H7 (cell line): Measurements from ENCODE around the gene EXOSC2. TPM values are rescaled to one million over a fixed set of nuclear protein-coding genes. Genes with fewer than 3 reads are reported as not detected.

Experiments used
- DNase-seq: peaks from one replicate; pipeline ENCODE4 v3.0.0; 2012
- H3K27me3 ChIP-seq: 2 replicates; pipeline ENCODE4 v1.6.0; 2011; ENCODE audit warnings: mild to moderate bottlenecking, low read length; ENCODE audit not compliant: control insufficient read depth, insufficient read depth
- H3K36me3 ChIP-seq: replicated peaks from 2 replicates; pipeline ENCODE4 v1.5.1; 2011; ENCODE audit warnings: low read length; ENCODE audit not compliant: control insufficient read depth, insufficient read depth
- H3K4me3 ChIP-seq: 2 replicates; pipeline ENCODE4 v1.5.1; 2011; ENCODE audit warnings: low read depth, mild to moderate bottlenecking, control low read depth, low read length, moderate library complexity; ENCODE audit not compliant: insufficient read depth
- total RNA-seq: library from RNA; depleted of rRNA; stranded (reverse); fragments of >200 nt; shearing (Covaris generic); gene quantifications from 2 replicates; pipeline ENCODE4 v1.2.3, GENCODE V29; 2014

Gene EXOSC2
- total RNA-seq, 1 experiment from 2014 or later: 61.9 TPM

DNA sequence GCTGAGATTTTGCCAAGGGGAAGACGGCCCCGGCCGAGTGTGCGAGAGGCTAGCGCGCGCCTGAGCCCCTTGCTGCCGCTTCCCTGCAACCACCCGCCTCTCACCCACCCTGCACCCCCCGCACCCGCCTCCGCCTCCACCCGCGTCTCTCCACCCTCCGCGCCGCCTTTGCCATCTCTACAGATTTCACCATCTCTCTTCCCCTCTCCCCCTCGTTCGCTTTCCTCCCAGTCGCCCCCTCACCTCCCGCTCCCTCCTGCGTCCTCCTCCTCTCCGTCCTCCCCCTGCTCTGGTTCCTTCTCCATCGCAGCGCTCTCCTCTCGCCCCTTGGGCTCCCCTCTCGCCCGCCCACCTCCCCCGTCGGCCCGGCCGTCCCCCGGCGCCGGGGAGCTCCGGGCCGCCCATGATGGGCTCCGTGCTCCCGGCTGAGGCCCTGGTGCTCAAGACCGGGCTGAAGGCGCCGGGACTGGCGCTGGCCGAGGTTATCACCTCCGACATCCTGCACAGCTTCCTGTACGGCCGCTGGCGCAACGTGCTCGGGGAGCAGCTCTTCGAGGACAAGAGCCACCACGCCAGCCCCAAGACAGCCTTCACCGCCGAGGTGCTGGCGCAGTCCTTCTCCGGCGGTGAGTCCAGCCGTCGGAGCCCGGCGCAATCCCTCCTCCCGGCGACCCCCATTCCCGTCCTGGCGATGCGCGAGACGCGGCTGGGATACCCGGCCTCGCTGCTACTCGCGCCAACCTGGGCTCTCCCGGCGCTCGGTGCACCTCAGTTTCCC lies 29.1 kb upstream of the EXOSC2 start, which contains the start of gene PRDM12:
Gene PRDM12 (plus strand): TSS at position 344 of the 778 bp plus-strand sequence. CDS start 60 bp downstream, at position 404.
- H3K36me3 ChIP-seq: no peaks in the 10 kb centered on the region
- peak; percentile 89 for DNase-seq
- peaks cover 94% of the 10 kb centered on the region for H3K27me3 ChIP-seq
- peak within 1 kb of the TSS; percentile 42 for H3K4me3 ChIP-seq

DNA sequence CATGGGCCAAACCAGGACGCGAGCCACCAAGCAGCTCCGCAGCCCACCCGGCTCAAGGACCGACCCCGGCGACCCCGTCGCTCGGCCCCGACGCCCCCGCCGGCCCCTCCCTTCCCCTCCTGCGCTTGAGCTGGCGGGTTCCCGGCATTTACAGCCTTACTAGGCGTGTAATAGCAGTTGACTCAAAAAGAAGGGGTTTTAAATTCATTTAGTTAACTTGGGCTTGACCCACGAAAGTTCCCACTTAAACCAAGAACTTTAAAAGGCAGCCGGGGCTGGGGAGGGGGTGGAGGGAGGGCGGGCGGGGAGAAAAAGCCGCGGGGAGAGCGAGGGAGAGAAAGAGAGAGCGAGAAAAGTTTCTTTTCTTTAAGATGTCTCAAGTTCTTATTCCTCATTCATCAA lies 28.6 kb upstream of the EXOSC2 start:
- H3K4me3 ChIP-seq: peak overlapping the region; percentile 42; the same call in 1 of the 2 replicates
- DNase-seq: no peak
- H3K27me3 ChIP-seq: peaks cover 88% of the 10 kb centered on the region
- H3K36me3 ChIP-seq: no peaks in the 10 kb centered on the region

DNA sequence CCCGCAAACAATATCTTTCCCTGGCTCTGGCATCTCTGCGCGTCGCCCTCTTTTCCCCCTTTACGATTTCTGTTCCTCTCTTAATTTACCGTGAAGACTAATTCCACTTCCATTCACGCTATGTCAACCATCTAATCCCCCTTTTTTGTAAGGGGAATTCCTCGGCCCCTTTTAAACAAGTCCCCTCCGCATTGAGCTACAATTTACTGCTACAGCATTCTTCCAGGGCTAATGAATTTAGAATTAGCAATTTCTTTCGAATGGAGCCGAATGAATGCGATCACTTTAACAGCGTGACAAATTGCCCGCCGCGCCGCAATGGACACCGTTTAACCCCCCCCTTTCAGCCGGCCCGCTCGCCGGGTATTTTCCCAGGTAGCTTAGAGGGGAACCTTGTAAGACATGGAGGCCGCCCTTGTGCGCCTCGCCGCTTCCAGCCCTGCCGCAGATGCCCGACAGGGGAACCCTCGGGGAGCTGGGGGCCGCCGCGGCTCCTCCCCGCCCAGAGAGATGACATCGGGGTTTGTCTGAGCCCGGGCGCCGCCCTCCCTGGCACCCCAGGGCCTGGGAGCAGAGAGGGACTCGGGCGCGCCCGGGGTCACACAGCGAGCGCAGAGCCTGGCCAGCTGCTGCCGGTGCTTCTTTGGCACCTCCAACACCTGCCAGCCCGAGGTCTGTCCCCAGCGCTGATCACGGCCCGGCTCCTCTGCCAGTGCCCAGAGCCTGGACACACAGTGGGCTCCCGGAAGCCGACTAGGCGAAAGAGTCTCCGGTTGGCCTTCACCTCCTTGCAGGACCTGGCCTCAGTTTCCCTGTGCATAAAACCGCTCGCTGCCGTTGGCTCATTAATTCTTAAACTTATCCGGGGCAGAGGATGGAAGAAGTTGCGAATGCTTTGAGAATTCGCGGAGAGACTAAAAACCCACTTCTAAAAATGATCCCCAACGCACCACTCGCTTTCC lies 27.9 kb upstream of the EXOSC2 start:
- Histone ChIP-seq H3K4me3 (peak overlapping the region; percentile 19; the same call in 1 of the 2 replicates), H3K36me3 (no peaks in the 10 kb centered on the region), H3K27me3 (peaks cover 83% of the 10 kb centered on the region)
- peak; percentile 89 for DNase-seq

DNA sequence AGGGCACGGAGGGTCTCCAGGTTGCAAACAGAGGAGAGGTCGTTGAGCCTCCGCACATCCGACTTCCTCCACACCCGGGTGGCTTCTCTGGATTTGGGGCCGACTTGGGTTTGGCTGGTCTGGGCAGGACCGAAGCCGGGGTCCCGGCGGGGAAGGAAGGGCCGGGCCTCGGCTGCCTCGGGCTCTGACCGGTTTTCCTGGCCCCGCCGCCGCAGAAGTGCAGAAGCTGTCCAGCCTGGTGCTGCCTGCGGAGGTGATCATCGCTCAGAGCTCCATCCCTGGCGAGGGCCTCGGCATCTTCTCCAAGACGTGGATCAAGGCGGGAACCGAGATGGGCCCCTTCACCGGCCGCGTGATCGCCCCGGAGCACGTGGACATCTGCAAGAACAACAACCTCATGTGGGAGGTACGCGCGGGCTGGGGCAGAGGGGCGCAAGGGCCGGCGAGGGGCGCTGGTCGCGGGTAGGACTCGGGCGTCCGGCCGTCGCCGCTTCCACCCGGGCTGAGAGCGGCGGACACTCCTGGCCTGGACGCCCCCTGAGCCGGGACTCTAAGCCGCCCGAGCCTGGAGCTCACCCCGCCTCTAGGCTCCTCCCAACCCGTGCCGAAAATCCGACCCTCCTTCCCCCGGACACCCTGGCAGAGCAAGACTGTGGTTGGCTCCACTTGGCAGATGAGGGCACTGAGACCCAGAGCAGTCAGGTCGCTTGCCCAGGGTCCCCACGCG lies 27.0 kb upstream of the EXOSC2 start:
- peak; percentile 84 for DNase-seq
- Histone ChIP-seq H3K36me3 (no peaks in the 10 kb centered on the region), H3K4me3 (peak overlapping the region; percentile 5; the same call in 1 of the 2 replicates), H3K27me3 (peaks cover 75% of the 10 kb centered on the region)

DNA sequence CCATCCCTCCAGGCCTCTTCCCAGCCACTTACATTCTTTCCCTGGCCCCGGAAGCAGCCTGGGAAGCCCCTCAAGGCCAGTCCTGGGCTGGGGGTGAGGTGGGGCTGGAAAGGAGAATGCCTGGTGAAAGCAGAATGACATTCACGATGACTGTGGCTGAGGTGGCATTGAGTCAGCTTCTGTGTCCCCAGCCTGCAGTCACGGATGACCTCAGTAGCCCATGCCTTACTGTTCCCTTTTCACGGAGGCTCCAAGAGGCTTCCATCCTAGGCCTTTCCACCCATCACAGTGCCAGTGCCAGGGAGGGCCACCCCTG lies 26.5 kb upstream of the EXOSC2 start:
- DNase-seq: no peak
- Histone ChIP-seq H3K36me3 (no peaks in the 10 kb centered on the region), H3K4me3 (no peak overlapping the region), H3K27me3 (peaks cover 70% of the 10 kb centered on the region)

DNA sequence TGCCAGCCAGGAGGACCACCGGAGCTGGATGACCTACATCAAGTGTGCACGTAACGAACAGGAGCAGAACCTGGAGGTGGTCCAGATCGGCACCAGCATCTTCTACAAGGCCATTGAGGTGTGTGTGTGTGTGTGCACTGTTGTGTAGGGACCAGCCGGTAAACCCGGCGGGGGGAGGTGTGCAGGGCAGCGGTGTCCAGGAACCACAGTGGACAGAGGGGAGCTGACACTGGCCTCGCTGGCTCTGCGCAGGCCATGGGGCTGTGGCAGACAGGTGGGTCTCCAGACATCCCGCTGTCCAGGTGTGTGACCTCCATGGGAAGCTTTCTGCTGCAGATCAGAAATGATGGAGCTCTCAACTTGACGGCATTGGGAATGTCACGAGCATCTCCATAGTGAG lies 25.4 kb upstream of the EXOSC2 start:
- Histone ChIP-seq H3K36me3 (no peaks in the 10 kb centered on the region), H3K4me3 (no peak overlapping the region), H3K27me3 (peaks cover 58% of the 10 kb centered on the region)
- peak; percentile 24 for DNase-seq

DNA sequence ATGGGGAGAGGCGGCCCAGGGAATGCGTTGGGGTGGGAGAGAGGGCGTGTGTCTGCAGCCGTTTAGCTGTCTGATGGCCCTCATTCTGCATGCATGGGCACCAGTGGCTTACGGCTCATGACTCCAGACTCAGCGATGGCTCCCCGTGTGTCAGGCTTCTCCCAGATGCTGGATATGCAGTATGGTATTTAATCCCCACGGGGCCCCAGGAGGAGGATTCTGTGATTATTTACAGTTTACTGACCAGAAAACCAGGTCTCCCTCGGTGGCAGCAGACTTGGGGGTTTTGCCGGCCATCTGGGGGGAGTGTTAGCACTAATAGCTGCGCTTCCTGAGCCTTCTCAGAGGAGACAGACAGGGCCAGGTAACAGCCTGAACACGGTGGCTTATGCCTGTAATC lies 24.9 kb upstream of the EXOSC2 start:
- DNase-seq: no peak
- no peaks in the 10 kb centered on the region for H3K36me3 ChIP-seq
- no peak overlapping the region for H3K4me3 ChIP-seq
- H3K27me3 ChIP-seq: peaks cover 54% of the 10 kb centered on the region

DNA sequence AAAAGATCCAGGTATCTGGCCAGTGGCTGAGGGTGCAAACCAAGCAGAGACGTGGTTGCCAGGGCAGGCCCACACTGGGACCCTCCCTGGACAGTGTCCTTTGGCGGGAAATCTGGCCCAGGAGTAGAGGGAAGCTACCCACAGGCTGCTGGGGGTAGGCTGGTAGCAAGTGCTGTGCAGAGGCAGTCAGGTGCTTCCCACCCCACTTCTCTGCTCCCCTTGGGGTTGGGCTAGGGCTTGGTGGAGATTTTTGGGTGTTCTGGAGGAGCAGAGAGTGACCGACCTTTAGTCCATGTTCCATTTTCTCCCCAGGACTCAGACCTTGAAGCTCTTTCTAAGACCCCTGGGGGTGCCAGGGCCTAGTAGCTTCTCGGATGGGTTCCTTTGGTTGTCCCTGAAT lies 23.6 kb upstream of the EXOSC2 start:
- peak; percentile 35 for DNase-seq
- peaks cover 41% of the 10 kb centered on the region for H3K27me3 ChIP-seq
- H3K4me3 ChIP-seq: no peak overlapping the region
- no peaks in the 10 kb centered on the region for H3K36me3 ChIP-seq

DNA sequence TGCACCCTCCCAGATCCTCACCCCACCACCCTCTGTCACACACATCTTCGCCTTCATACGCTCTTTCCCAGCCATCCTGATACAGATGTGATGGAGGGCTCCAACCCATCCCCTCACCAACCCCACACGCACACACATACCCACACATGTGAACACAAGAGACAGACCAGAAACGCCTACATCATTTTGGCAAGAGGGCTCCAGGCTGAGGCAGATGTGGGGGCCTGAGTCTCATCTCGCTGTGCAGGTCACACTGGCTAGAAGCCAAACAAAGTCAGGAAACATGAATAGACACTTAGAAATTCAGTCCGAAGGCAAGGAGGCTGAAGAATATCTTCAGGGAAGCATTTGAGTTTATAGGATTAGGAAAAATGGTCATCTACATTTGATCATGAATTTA lies 22.9 kb upstream of the EXOSC2 start:
- H3K4me3 ChIP-seq: no peak overlapping the region

DNA sequence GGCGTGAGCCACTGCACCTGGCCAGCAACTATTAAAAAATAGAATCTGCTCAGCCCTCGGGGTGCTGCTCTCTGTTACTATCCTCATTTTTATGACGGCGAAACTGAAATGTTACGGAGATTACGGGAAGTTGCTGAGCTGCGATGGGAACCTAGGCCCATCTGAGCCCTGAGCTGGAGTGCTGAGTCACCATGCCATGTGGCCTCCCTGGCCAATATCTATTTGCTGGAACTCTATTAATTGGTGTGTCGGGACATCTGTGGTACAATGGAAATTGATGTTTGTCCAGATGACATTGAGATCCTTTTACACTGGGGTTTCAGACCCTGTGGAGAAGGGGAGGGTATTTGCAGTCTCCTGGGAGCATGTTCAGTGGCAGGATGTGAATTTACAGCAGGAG lies 21.1 kb upstream of the EXOSC2 start:
- Histone ChIP-seq H3K27me3 (peaks cover 16% of the 10 kb centered on the region), H3K36me3 (no peaks in the 10 kb centered on the region), H3K4me3 (no peak overlapping the region)
- DNase-seq: no peak

More for the DNA sequence above, 22.9 kb upstream of the EXOSC2 start:
- Histone ChIP-seq H3K36me3 (no peaks in the 10 kb centered on the region), H3K27me3 (peaks cover 34% of the 10 kb centered on the region)
- no peak for DNase-seq

DNA sequence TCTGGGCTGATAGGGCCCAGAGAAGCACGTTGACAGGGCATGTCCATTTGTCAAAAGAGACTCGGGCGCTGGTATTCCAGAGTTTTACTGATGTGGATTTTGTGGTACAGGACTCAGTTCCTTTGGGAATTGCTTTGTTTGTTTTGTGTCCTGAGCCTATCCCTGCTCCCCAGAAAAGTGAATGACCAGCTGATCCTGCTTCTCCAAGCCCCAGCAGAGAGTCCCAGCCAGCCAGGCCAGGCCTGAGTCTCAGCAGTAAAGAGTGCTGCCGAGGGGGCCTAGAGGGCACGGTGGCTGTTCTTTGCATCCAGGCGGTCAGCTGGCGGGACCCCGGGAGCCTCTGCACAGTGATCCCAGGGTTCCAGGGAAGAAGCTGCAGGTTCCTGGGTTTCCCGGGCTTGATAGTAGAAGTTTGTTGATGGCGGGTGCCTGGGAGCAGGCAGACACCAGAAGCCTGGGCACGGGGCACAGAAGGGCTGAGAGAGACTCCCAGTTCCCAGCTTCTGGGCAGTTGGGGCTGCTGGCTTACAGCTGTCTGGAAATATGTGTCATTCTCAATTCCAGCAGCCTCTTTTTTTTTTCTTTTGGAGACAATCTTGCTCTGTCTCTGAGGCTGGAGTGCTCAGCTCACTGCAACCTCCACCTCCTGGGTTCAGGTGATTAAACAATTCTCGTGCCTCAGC lies 20.5 kb upstream of the EXOSC2 start:
- Histone ChIP-seq H3K36me3 (no peaks in the 10 kb centered on the region), H3K27me3 (peaks cover 10% of the 10 kb centered on the region), H3K4me3 (no peak overlapping the region)
- DNase-seq: no peak

DNA sequence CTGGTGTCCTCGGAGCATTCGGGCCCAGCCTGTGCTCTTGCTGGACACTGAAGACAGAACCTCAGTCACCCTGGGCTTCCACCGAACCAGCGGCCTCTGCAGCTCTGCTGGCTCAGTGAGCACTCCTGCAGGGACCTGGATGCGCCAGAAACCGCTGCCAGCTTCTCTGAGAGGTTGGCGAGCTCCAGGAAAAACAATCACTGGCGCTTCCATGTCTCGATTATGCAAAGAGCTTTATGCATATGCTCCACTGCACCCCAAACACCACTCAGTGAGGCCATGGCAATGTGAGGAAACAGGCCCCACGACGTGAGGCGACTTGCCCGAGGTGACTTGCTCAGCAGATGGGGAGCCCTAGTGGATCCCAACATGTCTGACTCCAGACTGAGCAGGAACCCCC lies 18.2 kb upstream of the EXOSC2 start:
- Histone ChIP-seq H3K27me3 (peaks cover 17% of the 10 kb centered on the region), H3K4me3 (no peak overlapping the region), H3K36me3 (no peaks in the 10 kb centered on the region)
- no peak for DNase-seq

DNA sequence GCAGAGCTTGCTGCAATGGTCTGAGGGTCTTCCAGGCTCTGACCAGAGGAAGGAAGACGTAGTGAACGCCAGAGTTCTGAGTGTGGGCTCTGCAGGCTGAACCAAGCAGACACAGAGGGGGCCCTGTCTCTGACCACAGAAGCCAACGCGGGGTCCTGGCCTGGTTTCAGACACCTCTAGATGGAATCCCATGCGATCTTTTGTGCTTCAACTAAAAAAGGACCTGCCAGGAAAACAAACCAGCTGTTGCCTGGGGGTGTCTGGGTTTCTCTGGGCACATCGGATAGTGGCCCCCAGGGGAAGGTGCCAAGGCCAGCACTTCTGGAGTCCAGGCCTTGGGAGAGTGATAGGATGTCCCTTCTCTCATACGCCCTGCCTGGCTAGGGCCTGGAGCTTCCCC lies 16.3 kb upstream of the EXOSC2 start:
- Histone ChIP-seq H3K4me3 (no peak overlapping the region), H3K27me3 (peaks cover 31% of the 10 kb centered on the region), H3K36me3 (no peaks in the 10 kb centered on the region)
- peak; percentile 33 for DNase-seq
